HG03097 (cell line): ENCODE measurements around the gene RREB1.
A peak's percentile ranks its signal among the peaks of the same experiment; 100 is the strongest.
"Not testable (repeated sequence)": the region's sequence is repeated elsewhere in the genome, so short reads cannot be mapped to it uniquely, and the experiment has no call there.

Source experiments
- ATAC-seq: cut with Tn5 transposase; IDR thresholded peaks from one replicate; pipeline ENCODE4 v1.9.1; 2021; ENCODE audit not compliant: unreplicated experiment, low FRiP score

RREB1 gene

GRCh38 chr6:7142228-7142801, 34.6 kb downstream of the RREB1 start:
- ATAC-seq, result no peak

GRCh38 chr6:7142918-7143475, 35.2 kb downstream of the RREB1 start:
- no peak for ATAC-seq

- no peak for ATAC-seq
These were observed 35.8 kb downstream of the RREB1 start for GRCh38 chr6:7143476-7143974.

- no peak for ATAC-seq
These were observed 37.3 kb downstream of the RREB1 start for GRCh38 chr6:7144872-7145584.

GRCh38 chr6:7145585-7145884, 37.8 kb downstream of the RREB1 start:
- ATAC-seq, result no peak

GRCh38 chr6:7145885-7146828, 38.4 kb downstream of the RREB1 start:
- ATAC-seq, result no peak

- no peak for ATAC-seq
These were observed 39.4 kb downstream of the RREB1 start for GRCh38 chr6:7147051-7147671.

- ATAC-seq, result no peak
These were observed 40.5 kb downstream of the RREB1 start for GRCh38 chr6:7148100-7148822.

GRCh38 chr6:7150381-7151064, 42.8 kb downstream of the RREB1 start:
- no peak for ATAC-seq

GRCh38 chr6:7151381-7151780, 43.6 kb downstream of the RREB1 start:
- ATAC-seq, result no peak

GRCh38 chr6:7152462-7152861, 44.7 kb downstream of the RREB1 start:
- no peak for ATAC-seq

- no peak for ATAC-seq
These were observed 46.0 kb downstream of the RREB1 start for GRCh38 chr6:7153789-7154188.

GRCh38 chr6:7154341-7155139, 46.8 kb downstream of the RREB1 start:
- peak; percentile 57 for ATAC-seq

- ATAC-seq, result peak; percentile 39
These were observed 48.3 kb downstream of the RREB1 start for GRCh38 chr6:7155871-7156579.

GRCh38 chr6:7156643-7157278, 49.0 kb downstream of the RREB1 start:
- ATAC-seq, result no peak

GRCh38 chr6:7157307-7157706, 49.5 kb downstream of the RREB1 start:
- ATAC-seq, result not testable (repeated sequence)

- no peak for ATAC-seq
These were observed 50.2 kb downstream of the RREB1 start for GRCh38 chr6:7157752-7158616.
